HG02981 (cell line): ENCODE data around the gene DCXR.

ENCODE experiments used
- ATAC-seq: cut with Tn5 transposase; IDR thresholded peaks from one replicate; pipeline ENCODE4 v1.9.1; 2021; ENCODE audit warnings: mild to moderate bottlenecking, moderate library complexity; ENCODE audit not compliant: unreplicated experiment

DCXR gene

GRCh38 chr17:82073446-82073845 is 35.9 kb upstream of the DCXR start:
- no peak for ATAC-seq

- no peak for ATAC-seq
Measured at GRCh38 chr17:82072827-82073226, 35.3 kb upstream of the DCXR start.

- ATAC-seq = no peak
Measured at GRCh38 chr17:82070611-82071010, 33.1 kb upstream of the DCXR start.

GRCh38 chr17:82065638-82066303 is 28.3 kb upstream of the DCXR start, which contains the start of gene DUS1L:
Gene DUS1L (minus strand): TSS chr17:82065804. CDS start chr17:82065059, 745 bp downstream.
- ATAC-seq = peak; percentile 68

- ATAC-seq = peak; percentile 30
Measured at GRCh38 chr17:82065193-82065637, 27.7 kb upstream of the DCXR start.

GRCh38 chr17:82064433-82065192 is 27.1 kb upstream of the DCXR start:
- ATAC-seq = no peak

GRCh38 chr17:82063424-82064415 is 26.2 kb upstream of the DCXR start:
- no peak for ATAC-seq

- ATAC-seq = no peak
Measured at GRCh38 chr17:82062984-82063368, 25.5 kb upstream of the DCXR start.

GRCh38 chr17:82062076-82062983 is 24.8 kb upstream of the DCXR start:
- ATAC-seq = no peak

GRCh38 chr17:82061047-82061925 is 23.8 kb upstream of the DCXR start:
- ATAC-seq = no peak

- ATAC-seq = no peak
Measured at GRCh38 chr17:82060614-82061013, 23.1 kb upstream of the DCXR start.

- no peak for ATAC-seq
Measured at GRCh38 chr17:82060001-82060380, 22.5 kb upstream of the DCXR start.

GRCh38 chr17:82059272-82060000 is 21.9 kb upstream of the DCXR start:
- ATAC-seq = no peak

- ATAC-seq = no peak
Measured at GRCh38 chr17:82058855-82059249, 21.4 kb upstream of the DCXR start.

GRCh38 chr17:82058230-82058854 is 20.8 kb upstream of the DCXR start:
- ATAC-seq = no peak

GRCh38 chr17:82056729-82057621 is 19.5 kb upstream of the DCXR start:
- ATAC-seq = no peak
